ENCODE measurements around the gene ZNF648.

DNA sequence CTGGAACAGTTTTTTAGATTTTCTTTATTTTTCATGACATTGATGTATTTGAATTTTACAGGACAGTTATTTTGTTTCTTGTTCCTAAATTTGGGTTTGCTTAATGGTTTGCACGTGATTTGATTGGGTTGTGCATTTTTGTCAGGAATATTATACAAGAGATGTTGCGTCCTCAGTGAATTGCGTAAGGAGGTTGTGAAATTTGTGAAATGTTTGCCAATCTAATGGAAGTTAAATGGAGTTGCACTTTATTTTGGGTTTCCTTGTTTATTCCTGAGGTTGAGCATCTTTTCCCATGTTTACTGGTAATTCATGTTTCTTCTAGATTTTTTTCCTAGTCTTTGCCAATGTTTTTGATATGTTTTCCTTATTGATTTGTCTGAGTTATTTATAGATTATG, 19.9 kb downstream of the ZNF648 start:
- TF ChIP-seq, protein P1, sequence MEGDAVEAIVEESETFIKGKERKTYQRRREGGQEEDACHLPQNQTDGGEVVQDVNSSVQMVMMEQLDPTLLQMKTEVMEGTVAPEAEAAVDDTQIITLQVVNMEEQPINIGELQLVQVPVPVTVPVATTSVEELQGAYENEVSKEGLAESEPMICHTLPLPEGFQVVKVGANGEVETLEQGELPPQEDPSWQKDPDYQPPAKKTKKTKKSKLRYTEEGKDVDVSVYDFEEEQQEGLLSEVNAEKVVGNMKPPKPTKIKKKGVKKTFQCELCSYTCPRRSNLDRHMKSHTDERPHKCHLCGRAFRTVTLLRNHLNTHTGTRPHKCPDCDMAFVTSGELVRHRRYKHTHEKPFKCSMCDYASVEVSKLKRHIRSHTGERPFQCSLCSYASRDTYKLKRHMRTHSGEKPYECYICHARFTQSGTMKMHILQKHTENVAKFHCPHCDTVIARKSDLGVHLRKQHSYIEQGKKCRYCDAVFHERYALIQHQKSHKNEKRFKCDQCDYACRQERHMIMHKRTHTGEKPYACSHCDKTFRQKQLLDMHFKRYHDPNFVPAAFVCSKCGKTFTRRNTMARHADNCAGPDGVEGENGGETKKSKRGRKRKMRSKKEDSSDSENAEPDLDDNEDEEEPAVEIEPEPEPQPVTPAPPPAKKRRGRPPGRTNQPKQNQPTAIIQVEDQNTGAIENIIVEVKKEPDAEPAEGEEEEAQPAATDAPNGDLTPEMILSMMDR (IDR thresholded peaks at IDR 0.05; ENCODE audit: low read depth, low read length, missing input control) = no peak
- TF ChIP-seq, protein P2, sequence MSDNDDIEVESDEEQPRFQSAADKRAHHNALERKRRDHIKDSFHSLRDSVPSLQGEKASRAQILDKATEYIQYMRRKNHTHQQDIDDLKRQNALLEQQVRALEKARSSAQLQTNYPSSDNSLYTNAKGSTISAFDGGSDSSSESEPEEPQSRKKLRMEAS (IDR thresholded peaks at IDR 0.05) = peak; percentile 31
- TF ChIP-seq SP1 (IDR thresholded peaks at IDR 0.05) (no peak), GABPA (IDR thresholded peaks at IDR 0.05 in 1 of 2, conservative IDR thresholded peaks at IDR 0.05 in 1 of 2) (no peak), YY1 (IDR thresholded peaks at IDR 0.05) (peak; percentile 74), RXRA (IDR thresholded peaks at IDR 0.05) (peak in 1 of 2 donors; percentile 52), HNF4G (IDR thresholded peaks at IDR 0.05) (no peak), JUND (IDR thresholded peaks at IDR 0.05) (peak in 1 of 2 donors; percentile 39), FOXA1 (IDR thresholded peaks at IDR 0.05) (no peak)
- TF ChIP-seq, protein P3, sequence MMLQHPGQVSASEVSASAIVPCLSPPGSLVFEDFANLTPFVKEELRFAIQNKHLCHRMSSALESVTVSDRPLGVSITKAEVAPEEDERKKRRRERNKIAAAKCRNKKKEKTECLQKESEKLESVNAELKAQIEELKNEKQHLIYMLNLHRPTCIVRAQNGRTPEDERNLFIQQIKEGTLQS (IDR thresholded peaks at IDR 0.05) = peak; percentile 82
- TF ChIP-seq, protein P4, sequence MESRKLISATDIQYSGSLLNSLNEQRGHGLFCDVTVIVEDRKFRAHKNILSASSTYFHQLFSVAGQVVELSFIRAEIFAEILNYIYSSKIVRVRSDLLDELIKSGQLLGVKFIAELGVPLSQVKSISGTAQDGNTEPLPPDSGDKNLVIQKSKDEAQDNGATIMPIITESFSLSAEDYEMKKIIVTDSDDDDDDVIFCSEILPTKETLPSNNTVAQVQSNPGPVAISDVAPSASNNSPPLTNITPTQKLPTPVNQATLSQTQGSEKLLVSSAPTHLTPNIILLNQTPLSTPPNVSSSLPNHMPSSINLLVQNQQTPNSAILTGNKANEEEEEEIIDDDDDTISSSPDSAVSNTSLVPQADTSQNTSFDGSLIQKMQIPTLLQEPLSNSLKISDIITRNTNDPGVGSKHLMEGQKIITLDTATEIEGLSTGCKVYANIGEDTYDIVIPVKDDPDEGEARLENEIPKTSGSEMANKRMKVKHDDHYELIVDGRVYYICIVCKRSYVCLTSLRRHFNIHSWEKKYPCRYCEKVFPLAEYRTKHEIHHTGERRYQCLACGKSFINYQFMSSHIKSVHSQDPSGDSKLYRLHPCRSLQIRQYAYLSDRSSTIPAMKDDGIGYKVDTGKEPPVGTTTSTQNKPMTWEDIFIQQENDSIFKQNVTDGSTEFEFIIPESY (IDR thresholded peaks at IDR 0.05) = no peak
- TF ChIP-seq, protein P5, sequence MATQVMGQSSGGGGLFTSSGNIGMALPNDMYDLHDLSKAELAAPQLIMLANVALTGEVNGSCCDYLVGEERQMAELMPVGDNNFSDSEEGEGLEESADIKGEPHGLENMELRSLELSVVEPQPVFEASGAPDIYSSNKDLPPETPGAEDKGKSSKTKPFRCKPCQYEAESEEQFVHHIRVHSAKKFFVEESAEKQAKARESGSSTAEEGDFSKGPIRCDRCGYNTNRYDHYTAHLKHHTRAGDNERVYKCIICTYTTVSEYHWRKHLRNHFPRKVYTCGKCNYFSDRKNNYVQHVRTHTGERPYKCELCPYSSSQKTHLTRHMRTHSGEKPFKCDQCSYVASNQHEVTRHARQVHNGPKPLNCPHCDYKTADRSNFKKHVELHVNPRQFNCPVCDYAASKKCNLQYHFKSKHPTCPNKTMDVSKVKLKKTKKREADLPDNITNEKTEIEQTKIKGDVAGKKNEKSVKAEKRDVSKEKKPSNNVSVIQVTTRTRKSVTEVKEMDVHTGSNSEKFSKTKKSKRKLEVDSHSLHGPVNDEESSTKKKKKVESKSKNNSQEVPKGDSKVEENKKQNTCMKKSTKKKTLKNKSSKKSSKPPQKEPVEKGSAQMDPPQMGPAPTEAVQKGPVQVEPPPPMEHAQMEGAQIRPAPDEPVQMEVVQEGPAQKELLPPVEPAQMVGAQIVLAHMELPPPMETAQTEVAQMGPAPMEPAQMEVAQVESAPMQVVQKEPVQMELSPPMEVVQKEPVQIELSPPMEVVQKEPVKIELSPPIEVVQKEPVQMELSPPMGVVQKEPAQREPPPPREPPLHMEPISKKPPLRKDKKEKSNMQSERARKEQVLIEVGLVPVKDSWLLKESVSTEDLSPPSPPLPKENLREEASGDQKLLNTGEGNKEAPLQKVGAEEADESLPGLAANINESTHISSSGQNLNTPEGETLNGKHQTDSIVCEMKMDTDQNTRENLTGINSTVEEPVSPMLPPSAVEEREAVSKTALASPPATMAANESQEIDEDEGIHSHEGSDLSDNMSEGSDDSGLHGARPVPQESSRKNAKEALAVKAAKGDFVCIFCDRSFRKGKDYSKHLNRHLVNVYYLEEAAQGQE (IDR thresholded peaks at IDR 0.05) = peak; percentile 25

Measured in liver (tissue), 3 donors.